Measurements from ENCODE around the gene DYSF.

The DYSF gene

DNA sequence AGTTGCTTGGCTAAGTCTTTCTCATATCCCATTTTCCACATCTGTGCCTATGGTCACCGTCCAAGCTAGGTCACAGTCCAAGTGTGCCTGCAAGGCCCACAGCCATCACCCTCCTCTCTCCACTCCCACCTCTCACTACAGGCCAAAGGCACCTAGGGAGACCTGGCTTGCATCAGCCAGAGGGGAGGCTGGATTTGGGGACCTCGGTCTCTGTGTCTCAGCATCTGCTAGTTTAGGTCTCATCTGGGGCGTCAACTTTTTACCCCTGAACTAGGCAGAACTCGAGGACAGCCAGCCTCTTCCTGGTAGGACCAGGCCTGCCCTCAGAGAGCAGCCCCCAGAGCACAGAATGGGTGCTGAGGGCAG is 217.1 kb downstream of the DYSF start:
- no peak for DNase-seq (ENCODE audit: extremely low spot score)
- POLR2A ChIA-PET = no interaction called here
- CTCF ChIA-PET = no interaction called here

DNA sequence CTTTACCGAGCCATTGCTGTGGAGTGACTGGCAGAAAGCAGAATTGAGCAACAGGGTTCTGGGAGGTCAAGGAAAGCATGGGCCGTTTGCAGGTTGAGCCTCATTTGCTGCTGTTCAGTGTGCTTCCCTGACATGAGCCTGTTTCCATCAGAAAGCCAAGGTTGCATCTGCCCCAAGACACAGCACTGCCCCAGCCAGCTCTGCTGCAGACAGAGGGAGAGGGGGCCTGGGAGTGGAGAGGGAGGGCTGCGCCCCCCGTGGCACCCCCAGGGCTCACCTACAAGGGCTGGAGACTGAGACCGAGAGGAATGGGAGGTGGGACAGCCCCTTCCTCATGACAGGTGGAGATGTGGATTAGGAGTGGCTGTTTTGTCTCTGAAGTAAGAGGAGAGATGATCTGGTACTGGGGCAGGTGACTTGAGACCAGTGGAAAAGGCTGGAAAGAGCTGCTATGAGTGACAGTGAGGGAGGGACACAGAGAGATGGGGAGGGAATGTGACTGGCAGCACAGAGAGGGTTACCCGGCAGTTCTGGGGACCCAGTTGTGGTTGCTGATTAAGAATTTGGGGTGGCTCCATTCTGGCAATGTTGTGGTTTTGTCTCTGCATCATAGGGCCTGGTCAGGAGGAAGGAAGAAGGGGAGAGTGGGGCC is 218.0 kb downstream of the DYSF start:
- TF ChIP-seq L3MBTL2 (conservative IDR thresholded peaks at IDR 0.05) (no peak), ELF4 (IDR thresholded peaks at IDR 0.05) (no peak)
- ChIA-PET POLR2A (no interaction called here), CTCF (interaction anchor here (0.7 kb wide), 1 partner anchor 127 kb away, joined by 3 read pairs; no protein-coding TSS in a partner anchor)
- DNase-seq (ENCODE audit: extremely low spot score) = no peak

More for the DNA sequence above, 217.1 kb downstream of the DYSF start:
- TF ChIP-seq L3MBTL2 (conservative IDR thresholded peaks at IDR 0.05) = no peak
- TF ChIP-seq ZNF384 (IDR thresholded peaks at IDR 0.05) = no peak
- no peak for TF ChIP-seq CTBP1 (IDR thresholded peaks at IDR 0.05; ENCODE audit: borderline replicate concordance)
- TF ChIP-seq BHLHE40 (IDR thresholded peaks at IDR 0.05; ENCODE audit: borderline replicate concordance) = no peak
- TF ChIP-seq FOXM1 (IDR thresholded peaks at IDR 0.05; ENCODE audit: borderline replicate concordance) = no peak
- TF ChIP-seq FOXA1 (IDR thresholded peaks at IDR 0.05) = no peak
- no peak for TF ChIP-seq ARNT (IDR thresholded peaks at IDR 0.05)
- TF ChIP-seq LEF1 (IDR thresholded peaks at IDR 0.05; ENCODE audit: borderline replicate concordance) = no peak
- no peak for TF ChIP-seq SUZ12 (IDR thresholded peaks at IDR 0.05)
- no peak for TF ChIP-seq FOXK2 (IDR thresholded peaks at IDR 0.05)

DNA sequence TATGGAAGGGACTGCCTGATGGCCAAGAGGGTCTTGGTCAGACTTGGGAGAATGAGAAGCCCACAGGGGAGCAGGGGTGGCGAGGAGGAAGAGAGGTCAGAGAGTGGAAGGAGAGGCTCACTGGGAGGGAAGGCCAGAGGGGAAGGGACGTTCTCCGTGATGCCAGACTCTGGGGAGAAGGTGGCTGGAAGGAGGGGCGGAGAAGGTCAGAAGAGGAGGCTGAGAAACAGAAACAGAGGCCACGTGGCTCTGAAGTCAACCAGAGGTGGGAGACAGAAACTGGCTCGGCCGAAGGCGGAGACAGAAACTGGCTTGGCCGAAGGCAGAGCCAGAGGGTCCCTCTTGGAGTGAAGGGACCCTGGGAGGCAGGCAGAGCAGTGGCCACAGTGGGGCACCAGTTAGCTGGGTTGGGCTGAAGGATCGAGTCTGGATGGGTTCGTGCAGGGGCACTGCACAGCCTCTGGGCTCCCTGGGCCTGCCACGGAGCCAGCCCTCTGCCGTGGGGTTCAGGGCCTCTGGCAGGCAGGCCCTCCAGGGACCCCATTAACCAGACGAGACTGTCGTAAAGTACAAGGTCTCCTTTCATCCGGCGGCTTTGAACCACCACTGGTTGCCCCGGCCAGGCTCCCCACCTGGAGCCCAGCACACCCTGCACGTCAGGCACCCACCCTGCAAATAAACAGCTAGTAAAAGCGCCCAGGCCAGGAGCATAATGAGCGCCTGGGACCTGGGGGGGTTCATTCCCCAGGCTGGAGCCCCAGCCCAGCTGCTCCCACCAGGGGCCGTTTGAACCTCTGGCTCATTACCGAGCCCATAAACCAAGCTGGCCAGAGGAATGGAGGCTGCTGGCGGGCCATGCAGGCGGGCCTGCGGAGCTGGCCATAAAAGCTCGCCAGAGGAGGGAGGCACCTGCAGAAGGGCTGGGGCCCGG is 218.8 kb downstream of the DYSF start:
- ChIA-PET POLR2A (no interaction called here), CTCF (interaction anchor here (0.7 kb wide), 1 partner anchor 126 kb away, joined by 3 read pairs; no protein-coding TSS in a partner anchor)
- DNase-seq (ENCODE audit: extremely low spot score) = no peak
- TF ChIP-seq HDGF (IDR thresholded peaks at IDR 0.05; ENCODE audit: borderline replicate concordance) (no peak), FOXM1 (IDR thresholded peaks at IDR 0.05; ENCODE audit: borderline replicate concordance) (no peak)

DNA sequence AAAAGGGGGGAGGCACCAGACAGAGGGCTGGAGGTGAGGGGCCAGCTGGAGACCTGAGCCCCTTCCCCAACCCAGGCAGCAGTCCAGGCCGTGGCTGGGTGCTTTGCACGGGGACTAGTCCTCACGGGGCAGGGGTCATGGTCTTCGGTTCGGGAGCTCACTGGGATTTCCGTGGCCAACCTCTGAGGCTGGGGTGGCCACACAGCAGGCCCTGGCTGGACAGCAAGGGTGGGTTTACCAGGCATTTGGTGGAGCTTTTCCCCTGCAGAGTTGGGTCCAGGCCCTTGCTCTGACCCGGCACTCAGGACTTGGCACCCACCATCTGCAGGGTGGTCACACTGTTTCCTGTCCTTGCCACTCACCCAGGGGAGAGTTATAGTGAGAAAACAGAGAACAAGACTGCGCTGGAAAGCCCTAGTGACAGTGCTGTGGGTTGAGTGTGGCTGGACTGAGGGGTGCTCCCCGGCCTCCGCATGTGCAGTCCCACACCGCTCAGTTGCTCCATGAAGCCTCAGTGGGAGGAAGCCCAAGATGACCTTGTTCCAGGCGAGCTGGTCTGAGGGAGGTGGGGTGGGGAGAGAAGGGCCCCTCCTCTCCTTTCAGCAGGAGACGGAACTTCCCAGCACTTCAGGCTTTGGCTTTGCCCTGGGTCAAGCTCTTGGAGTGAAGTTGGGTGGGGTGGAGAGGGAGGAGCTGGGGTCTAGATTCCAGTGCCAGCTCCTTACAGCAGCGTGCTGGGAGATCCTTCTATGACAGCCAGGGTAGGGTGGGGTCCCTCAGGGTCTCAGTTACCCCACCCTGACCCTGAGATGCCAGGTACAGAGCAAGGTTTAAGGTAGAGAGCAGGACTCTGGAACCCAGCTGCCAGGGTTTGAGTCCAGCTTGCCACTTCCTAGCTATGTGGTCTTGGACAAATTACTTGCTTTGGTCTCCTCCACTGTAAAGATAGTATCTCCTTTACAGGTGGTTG is 219.8 kb downstream of the DYSF start:
- no peak for TF ChIP-seq HDGF (IDR thresholded peaks at IDR 0.05; ENCODE audit: borderline replicate concordance)
- no peak for TF ChIP-seq ELF4 (IDR thresholded peaks at IDR 0.05)
- no peak for TF ChIP-seq TARDBP (IDR thresholded peaks at IDR 0.05)
- no peak for TF ChIP-seq LEF1 (IDR thresholded peaks at IDR 0.05; ENCODE audit: borderline replicate concordance)
- no peak for TF ChIP-seq ZNF384 (IDR thresholded peaks at IDR 0.05)
- TF ChIP-seq, protein P1, sequence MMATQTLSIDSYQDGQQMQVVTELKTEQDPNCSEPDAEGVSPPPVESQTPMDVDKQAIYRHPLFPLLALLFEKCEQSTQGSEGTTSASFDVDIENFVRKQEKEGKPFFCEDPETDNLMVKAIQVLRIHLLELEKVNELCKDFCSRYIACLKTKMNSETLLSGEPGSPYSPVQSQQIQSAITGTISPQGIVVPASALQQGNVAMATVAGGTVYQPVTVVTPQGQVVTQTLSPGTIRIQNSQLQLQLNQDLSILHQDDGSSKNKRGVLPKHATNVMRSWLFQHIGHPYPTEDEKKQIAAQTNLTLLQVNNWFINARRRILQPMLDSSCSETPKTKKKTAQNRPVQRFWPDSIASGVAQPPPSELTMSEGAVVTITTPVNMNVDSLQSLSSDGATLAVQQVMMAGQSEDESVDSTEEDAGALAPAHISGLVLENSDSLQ (IDR thresholded peaks at IDR 0.05) = no peak
- DNase-seq (ENCODE audit: extremely low spot score) = no peak
- ChIA-PET CTCF (no interaction called here), POLR2A (no interaction called here)

DNA sequence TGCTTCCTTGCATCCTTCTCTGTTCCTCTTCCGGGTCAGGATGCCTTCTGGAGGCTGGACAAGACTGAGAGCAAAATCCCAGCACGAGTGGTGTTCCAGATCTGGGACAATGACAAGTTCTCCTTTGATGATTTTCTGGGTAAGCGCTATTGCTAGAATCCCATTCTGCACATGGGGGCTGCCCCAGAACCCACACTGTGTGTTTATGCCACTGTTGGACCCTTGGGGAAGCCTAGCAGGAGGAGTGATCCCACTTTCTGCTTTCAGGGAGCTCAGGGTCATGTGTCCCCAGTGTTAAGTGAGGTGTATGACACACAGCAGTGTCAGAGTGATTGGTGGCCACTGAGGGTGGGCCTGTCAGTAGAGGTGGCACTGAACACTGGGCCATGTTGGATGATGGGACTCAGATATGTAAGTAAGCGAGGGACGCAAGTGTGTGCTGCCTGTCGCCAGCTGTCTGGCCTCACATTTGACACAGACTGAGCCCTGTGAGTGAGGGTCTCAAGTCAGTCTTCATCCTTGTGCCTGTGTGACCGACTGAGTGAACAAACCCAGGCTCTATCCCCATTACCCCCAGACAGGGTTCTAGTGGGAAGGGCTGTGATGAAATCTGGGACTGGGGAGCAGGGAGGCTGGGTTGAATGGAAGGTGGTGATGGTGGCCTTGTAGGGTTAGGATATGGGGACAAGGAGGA is 220.9 kb downstream of the DYSF start:
- CTCF ChIA-PET = interaction anchor here (0.8 kb wide), 1 partner anchor 13 kb away, joined by 3 read pairs; no protein-coding TSS in a partner anchor
- POLR2A ChIA-PET = no interaction called here
- TF ChIP-seq ELF4 (IDR thresholded peaks at IDR 0.05) (no peak), L3MBTL2 (conservative IDR thresholded peaks at IDR 0.05) (no peak), BHLHE40 (IDR thresholded peaks at IDR 0.05; ENCODE audit: borderline replicate concordance) (no peak), CTBP1 (IDR thresholded peaks at IDR 0.05; ENCODE audit: borderline replicate concordance) (no peak), FOXM1 (IDR thresholded peaks at IDR 0.05; ENCODE audit: borderline replicate concordance) (no peak), TARDBP (IDR thresholded peaks at IDR 0.05) (no peak), SP1 (IDR thresholded peaks at IDR 0.05) (no peak), SUZ12 (IDR thresholded peaks at IDR 0.05) (no peak), ARNT (IDR thresholded peaks at IDR 0.05) (no peak), LEF1 (IDR thresholded peaks at IDR 0.05; ENCODE audit: borderline replicate concordance) (no peak), HDGF (IDR thresholded peaks at IDR 0.05; ENCODE audit: borderline replicate concordance) (no peak), FOXK2 (IDR thresholded peaks at IDR 0.05) (no peak), ZNF384 (IDR thresholded peaks at IDR 0.05) (no peak), NFRKB (IDR thresholded peaks at IDR 0.05) (no peak), FOXA1 (IDR thresholded peaks at IDR 0.05) (no peak)
- TF ChIP-seq, protein P1 (IDR thresholded peaks at IDR 0.05) = no peak
- DNase-seq (ENCODE audit: extremely low spot score) = no peak

DNA sequence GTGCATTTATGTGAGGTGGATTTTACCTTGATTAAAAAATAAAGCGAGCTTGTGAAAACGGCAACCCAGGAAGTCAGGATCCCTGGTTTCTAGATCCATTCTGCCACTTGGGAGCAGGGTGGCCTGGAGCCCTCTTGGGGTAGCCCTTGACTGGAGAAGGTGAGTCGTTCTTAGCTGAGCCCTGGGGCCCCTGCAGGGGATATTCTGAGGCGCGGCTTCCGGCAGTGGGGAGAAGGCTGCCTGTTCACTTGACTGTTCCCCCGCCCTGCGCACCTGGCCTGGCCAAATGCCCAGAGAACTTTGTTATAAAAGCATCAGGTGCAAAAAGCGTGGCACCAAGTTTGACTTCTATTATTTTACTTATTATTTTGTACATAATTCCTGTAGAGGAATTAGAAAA is 221.9 kb downstream of the DYSF start:
- CTCF ChIA-PET = interaction anchor here (0.8 kb wide), 1 partner anchor 12 kb away, joined by 3 read pairs; no protein-coding TSS in a partner anchor
- POLR2A ChIA-PET = no interaction called here
- TF ChIP-seq FOXM1 (IDR thresholded peaks at IDR 0.05; ENCODE audit: borderline replicate concordance) (no peak), CTBP1 (IDR thresholded peaks at IDR 0.05; ENCODE audit: borderline replicate concordance) (no peak), HDGF (IDR thresholded peaks at IDR 0.05; ENCODE audit: borderline replicate concordance) (no peak), ZNF384 (IDR thresholded peaks at IDR 0.05) (no peak), ARNT (IDR thresholded peaks at IDR 0.05) (no peak), L3MBTL2 (conservative IDR thresholded peaks at IDR 0.05) (no peak), FOXA1 (IDR thresholded peaks at IDR 0.05) (no peak), LEF1 (IDR thresholded peaks at IDR 0.05; ENCODE audit: borderline replicate concordance) (no peak), SP1 (IDR thresholded peaks at IDR 0.05) (no peak), ELF4 (IDR thresholded peaks at IDR 0.05) (no peak), SUZ12 (IDR thresholded peaks at IDR 0.05) (no peak), TARDBP (IDR thresholded peaks at IDR 0.05) (no peak), BHLHE40 (IDR thresholded peaks at IDR 0.05; ENCODE audit: borderline replicate concordance) (no peak)
- DNase-seq (ENCODE audit: extremely low spot score) = no peak
